ENCODE results near the gene NT5DC3. TPM values are rescaled to one million over a fixed set of nuclear protein-coding genes. Genes with fewer than 3 reads are reported as not detected.
A peak's percentile ranks its signal among the peaks of the same experiment; 100 is the strongest.
"Not testable (repeated sequence)": the region's sequence is repeated elsewhere in the genome, so short reads cannot be mapped to it uniquely, and the experiment has no call there.

NT5DC3 gene
- total RNA-seq, 1 donor from 2014 or later = 2.8 TPM

DNA sequence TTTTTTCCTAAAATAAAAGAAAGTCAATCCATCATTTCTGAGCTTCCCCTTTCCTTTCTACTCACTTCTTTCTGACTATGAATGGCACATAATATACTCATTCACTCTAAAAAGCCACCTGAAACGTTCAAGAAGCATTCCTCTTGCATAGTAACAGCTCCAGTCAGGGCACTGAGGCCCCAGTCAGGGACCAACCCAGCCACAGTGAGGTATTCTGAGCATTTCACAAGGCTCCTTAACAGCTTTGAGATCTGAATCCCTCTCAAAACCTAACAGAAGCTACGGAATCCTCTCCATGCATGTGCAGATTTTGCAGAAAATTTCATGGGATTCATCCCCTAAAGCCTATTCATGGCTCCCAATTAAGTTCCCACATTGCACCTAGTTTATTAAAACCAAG lies 23.2 kb downstream of the NT5DC3 start:
- intact Hi-C loops (cut with DNase I) = no loop called here
- DNase-seq (no peak), ATAC-seq (ENCODE audit: poor library complexity) (no peak)

DNA sequence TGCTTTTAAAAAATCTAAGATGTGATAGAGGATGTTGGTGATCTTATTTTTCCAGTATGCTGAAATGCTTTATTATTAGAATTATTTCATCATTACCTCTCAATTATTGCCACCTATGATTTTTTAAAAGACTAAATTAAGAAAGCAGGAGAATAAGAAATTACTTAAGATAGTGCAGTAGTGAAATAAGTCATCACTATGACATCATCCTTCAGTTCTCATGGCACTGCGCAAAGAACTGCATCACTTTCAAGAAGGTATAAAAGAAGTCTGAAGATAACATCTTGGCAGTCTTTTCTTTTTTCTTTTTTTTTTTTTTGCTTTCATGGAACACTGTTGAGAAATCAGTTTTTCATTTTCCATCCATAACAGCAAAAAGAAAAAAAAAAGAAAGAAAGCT lies 24.4 kb downstream of the NT5DC3 start:
- intact Hi-C loops (cut with DNase I) = no loop called here
- no peak for DNase-seq
- no peak for ATAC-seq (ENCODE audit: poor library complexity)

DNA sequence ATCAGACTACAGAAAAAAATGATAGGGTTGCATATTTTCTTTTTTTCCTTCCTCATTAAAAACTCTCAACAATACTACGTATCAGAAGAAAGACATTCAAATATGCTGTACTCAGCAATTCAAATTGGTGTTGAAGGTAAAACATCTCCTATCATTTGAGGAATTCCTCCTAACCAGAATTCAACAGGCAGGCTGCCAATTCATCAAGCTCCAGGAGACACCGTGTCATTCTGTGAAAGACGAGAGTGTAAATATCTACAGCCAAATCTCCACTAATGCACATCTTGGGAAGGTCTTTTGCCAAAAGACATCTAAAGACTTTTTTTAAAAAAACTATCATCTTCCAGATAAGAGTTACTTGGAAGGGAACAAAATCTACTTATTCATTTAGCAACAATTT lies 26.6 kb downstream of the NT5DC3 start:
- DNase-seq = no peak
- no peak for ATAC-seq (ENCODE audit: poor library complexity)
- intact Hi-C loops (cut with DNase I) = no loop called here

DNA sequence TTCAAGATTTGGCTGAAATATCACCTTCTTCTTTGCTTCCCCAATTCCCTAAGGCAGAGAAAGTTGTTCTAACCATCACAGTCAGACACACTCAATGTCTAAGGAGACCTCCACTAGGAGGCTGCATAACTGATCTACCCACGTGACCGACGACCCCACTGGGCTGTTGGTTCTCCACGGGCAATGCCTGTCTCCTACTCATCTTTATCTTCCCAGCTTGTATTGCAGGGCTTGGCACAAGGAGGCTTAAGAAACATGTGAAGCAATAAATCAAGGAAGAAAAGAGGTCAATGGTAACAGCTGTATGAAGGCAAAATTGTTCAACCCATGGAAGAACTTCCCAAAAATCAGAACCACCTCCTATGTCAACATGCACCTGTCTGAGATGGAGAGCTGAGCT lies 27.1 kb downstream of the NT5DC3 start:
- ATAC-seq (ENCODE audit: poor library complexity) (no peak), DNase-seq (no peak)
- intact Hi-C loops (cut with DNase I) = no loop called here

DNA sequence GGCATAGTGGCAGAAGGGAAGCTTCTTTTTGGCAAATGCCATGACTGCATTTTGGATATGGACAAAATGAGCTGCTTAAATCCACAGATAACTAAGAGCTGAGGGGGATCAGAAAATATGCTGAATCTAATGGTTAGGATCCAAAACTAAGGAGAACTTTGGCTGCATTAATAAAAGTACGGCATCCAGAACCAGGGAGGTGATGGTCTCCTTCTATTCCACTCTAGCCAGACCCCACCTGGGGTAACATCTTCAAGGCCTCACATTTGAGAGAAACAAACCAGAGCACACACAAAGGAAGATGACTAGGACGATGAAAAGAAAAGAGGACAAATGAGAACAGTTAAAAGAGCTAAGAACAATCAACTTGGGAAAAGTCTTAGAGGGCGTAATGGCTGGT lies 27.6 kb downstream of the NT5DC3 start:
- intact Hi-C loops (cut with DNase I) = no loop called here
- ATAC-seq (ENCODE audit: poor library complexity) = no peak
- DNase-seq = no peak

DNA sequence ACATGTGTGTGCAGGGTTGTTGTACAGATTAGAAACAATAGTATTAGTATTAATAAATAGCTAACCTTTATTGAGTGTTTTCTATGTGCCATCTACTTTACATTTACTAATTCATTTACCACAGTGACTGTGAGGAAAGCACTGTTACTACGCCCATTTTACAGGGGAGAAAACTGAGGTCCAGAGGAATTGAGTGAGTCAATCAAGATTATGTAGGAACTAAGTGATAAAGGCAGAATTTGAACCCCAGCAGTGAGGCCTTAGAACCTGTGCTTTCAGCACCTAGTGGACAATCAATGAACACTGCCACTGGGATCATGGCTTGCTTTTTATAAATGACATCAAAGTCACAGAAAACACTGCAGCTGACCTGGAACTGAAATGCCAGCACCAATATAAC lies 28.2 kb downstream of the NT5DC3 start:
- intact Hi-C loops (cut with DNase I) = no loop called here
- DNase-seq (no peak), ATAC-seq (ENCODE audit: poor library complexity) (no peak)

DNA sequence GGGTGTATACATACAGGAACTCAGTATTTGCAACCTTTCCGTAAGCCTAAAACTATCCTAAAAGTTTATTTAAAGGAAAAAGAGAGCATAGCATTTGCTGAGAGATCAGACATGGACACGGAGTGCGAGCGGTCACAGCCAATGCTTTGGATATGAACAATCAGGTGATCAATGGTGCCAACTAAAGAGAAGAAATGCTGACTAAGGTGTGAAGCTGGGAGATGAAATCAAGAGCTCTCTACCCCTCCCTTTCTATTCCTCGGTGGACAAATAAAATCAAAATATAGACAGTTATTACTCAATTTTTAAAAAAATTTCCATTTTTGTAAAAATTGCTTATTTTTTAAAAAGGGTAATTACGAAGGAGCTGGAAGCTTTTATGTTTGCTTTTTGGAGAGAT lies 29.2 kb downstream of the NT5DC3 start:
- intact Hi-C loops (cut with DNase I) = no loop called here
- ATAC-seq (ENCODE audit: poor library complexity) = no peak
- no peak for DNase-seq

DNA sequence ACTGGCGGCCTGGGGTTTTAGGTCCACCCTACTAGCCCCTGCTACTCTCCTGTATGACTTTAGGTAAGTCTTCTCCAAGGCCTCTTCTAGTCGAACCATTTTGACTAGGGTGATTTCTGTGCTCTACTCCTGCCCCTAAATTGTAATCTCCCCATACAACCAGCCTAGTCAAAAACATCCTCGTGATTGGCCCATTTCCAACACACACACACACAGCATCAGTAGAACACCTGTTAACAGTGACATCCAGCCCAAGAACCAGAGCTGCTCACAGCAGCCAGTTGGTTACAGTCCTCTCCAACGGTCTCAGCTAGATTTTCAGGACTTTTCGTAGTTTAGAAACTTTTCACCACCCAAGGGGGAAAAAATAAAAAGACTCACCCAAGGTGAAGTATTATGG lies 30.9 kb downstream of the NT5DC3 start:
- ATAC-seq (ENCODE audit: poor library complexity) = no peak
- DNase-seq = no peak
- intact Hi-C loops (cut with DNase I) = no loop called here

DNA sequence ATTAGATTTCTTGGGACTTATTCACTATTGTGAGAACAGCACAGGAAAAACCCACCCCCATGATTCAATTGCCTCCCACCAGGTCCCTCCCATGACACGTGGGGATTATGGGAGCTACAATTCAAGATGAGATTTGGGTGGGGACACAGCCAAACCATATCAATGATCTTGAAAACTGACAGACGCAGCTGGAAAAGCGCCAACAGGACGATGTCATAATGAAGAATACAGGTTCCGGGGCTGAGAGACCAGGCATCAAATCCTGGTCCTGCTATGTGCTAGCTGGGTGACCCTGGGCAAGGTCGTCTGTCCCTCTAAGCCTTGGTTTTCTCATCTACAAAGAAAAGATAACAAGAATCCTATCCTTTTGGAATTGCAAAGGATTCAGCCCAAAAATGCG lies 31.4 kb downstream of the NT5DC3 start:
- ATAC-seq (ENCODE audit: poor library complexity); intact Hi-C loops (cut with DNase I); DNase-seq: not testable (repeated sequence)

DNA sequence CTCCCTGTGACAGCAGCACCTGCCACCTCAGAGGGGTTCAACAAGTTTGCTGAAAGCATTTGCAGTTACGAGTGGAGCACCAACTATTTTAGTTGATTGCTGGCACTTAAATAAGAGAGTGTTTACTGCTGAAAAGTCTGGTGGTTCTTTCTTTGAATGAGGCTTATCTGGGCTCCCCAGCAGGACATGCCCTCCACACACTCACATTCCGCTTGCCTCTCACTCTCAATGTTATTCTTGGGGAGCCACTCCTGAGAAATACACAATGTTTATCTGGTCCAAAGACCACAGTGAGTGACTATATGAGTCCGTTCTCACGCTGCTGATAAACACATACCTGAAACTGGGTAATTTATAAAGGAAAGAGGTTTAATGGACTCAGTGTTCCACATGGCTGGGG lies 31.9 kb downstream of the NT5DC3 start:
- intact Hi-C loops (cut with DNase I) = no loop called here

DNA sequence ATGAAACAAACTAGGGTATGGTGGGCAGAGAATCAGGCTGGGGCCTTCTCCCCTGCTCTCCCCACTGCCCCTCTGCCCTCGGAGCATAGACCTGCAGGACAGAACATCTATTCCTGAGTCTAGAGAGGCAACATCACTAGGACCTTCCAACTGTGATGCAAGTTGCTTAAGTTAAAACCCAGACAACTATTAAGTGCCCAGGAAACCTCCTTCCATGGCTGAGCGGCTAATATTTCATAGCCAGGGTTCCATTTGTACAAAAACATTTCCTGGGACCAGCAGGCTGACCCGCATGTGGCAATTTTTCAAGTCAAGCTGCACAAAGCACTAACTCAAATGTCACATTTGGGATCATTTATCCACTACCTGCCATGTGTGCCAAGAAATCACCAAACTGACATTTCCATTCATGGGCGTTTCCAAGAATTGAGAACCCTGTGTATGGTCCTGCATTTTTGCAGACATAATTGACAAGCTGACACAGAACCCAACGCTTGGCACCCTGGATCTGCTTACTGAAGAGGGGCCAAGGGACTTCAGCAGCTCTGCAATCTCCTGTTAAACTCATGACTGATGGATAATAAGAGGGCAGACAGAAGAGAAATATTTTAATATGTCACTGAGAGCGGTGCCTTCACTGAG lies 32.7 kb downstream of the NT5DC3 start:
- ATAC-seq (ENCODE audit: poor library complexity) = no peak
- intact Hi-C loops (cut with DNase I) = no loop called here
- no peak for DNase-seq

More for the DNA sequence above, 31.9 kb downstream of the NT5DC3 start:
- DNase-seq (no peak), ATAC-seq (ENCODE audit: poor library complexity) (no peak)

DNA sequence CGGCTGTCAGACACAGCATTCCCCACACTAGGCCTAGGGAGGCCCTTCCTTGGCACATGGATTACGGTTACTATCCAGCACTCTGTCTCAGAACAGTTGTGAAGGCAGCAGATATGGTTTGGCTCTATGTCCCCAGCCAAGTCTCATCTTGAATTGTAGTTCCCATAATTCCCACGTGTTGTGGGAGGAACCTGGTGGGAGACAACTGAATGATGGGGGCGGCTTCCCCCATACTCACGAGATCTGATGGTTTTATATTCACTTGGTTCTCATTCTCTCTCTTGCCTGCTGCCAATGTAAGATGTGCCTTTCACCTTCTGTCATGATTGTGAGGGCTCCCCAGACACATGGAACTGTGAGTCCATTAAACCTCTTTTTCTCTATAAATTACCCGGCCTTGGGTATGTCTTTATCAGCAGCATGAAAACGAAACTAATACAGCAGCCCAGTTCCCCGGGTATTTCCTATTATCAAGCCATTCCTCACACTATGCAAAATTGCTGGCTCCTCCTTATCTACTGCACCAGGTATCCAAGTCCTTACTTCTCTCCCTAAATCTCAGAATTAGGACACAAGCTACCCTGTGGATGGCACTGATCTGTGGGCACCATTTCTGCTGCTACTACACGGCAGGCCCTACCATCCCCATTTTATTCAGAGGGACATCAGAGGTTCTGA lies 33.3 kb downstream of the NT5DC3 start:
- no peak for ATAC-seq (ENCODE audit: poor library complexity)
- no peak for DNase-seq
- intact Hi-C loops (cut with DNase I) = no loop called here

DNA sequence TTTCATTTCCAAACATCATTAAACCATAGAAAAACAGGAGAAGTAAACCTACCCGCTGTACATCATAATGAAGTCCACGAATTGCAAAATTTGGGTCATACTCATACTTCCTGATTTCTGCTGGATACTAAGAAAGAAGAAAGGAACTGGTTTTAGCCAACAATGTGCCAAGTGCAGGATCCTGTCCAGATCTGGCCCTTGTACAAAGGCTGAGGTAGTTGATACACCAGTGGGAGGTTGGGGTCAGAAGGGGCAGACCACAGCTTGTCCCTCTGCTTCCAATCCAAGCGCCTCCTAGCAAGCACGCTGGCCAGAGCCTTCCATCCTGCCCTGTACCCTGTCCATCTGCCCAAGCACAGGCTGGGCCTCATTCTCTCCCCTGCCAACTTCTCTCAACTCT lies 34.2 kb downstream of the NT5DC3 start:
- intact Hi-C loops (cut with DNase I) = no loop called here
- ATAC-seq (ENCODE audit: poor library complexity) (peak; percentile 28), DNase-seq (no peak)

DNA sequence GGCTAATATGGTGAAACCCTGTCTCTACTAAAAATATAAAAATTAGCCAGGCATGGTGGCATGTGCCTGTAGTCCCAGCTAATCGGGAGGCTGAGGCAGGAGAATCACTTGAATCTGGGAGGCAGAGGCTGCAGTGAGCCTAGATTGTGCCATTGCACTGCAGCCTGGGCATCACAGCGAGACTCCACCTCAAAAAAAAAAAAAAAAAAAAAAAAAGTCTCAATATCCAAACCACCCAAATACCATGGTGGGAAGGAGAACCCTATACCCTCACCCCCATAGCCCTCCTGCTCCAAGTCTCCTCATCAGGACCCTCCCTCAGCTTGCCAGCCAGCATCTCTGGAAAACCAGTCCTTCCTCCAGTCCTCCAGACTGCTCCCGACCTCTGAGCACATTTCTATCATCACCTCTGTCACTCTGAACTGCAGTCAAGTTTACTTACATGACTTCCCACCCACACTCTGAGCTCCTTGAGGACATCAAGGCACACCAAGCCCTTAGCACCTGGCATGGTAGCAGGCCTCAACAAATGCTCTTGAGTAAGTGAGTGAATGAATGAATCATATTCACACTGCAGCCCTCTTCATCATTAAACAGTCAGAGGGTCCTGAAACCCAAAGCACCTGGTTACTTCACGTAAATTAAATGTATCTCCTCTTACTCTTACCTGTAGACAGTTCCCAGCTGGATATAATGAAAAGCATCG lies 35.2 kb downstream of the NT5DC3 start:
- intact Hi-C loops (cut with DNase I) = no loop called here
- DNase-seq = no peak
- ATAC-seq (ENCODE audit: poor library complexity) = no peak

DNA sequence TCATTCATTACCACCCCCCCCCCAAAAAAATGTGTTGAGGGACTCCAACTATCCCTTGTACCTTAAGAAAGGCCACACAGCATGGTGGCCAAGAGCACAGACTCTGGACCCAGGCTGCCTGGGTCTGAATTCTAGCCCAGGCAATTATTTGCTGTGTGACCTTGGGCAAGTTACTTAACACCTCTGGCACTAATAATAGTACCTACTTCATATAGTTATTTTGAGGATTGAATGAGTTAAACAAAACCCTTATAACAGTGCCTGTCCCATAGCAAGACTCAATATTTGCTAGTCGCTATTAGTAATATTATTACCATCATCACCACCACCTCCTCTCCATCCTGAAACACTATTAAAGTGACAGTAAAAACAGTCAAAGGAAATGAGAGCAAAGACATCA lies 37.2 kb downstream of the NT5DC3 start:
- ATAC-seq (ENCODE audit: poor library complexity) = no peak

DNA sequence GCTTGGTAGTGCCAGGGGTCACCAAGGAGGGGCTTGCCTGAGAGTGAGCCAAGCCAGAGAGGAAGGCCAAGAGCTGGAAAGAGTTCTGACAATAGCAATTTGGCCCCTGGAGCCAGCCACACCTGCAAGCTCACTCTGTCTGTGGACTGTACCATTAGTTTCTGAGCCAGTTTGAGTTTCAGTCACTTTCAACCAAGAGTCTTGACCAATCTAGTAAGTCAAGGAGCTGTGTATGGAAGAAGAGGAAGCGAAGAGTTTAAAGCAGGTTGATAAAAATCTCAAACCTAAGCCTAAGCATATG lies 38.5 kb downstream of the NT5DC3 start:
- no peak for ATAC-seq (ENCODE audit: poor library complexity)
- DNase-seq = no peak
- intact Hi-C loops (cut with DNase I) = no loop called here

More for the DNA sequence above, 37.2 kb downstream of the NT5DC3 start:
- intact Hi-C loops (cut with DNase I) = no loop called here
- DNase-seq = no peak

DNA sequence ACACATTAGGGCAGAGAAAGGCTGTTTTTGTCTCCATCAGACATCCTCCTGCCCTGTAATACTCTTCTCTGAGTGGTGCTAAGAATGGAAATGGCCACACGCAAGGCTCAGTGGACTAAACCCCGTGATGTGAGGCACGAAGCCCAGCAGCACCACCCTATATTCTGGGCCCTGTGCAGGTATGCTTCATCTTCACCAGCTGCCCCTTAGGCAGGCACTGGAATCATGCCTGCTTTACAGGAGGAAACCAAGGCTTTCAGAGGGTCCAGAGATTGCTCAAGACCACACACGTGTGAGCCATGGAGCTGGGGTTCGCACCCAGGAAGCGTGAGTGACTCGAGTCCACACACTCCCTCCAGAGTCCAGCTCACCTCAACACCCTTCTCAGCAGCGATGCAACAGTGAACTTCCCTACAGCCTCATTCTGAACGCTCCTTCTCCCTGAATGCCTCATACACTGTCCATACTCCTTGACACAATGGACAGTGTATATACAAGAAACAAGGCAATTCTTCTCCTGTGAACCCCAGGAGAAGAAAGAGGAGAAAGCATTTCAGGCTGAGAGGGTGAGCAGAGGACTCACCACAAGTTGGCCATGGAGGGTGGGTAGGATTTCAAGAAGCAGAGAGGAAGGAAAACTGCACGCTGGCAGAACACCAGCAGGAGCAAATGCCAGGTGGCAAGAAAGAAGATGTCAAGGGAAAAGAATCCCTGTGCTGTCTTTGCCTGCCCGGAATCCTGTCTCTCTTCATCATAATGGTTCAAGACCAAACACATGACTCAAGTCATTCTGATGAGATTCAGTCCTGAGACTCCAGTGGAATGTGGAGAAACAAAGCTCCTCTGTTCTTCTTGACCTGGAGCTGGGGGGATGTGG lies 39.1 kb downstream of the NT5DC3 start:
- DNase-seq (no peak), ATAC-seq (ENCODE audit: poor library complexity) (no peak)
- intact Hi-C loops (cut with DNase I) = no loop called here

DNA sequence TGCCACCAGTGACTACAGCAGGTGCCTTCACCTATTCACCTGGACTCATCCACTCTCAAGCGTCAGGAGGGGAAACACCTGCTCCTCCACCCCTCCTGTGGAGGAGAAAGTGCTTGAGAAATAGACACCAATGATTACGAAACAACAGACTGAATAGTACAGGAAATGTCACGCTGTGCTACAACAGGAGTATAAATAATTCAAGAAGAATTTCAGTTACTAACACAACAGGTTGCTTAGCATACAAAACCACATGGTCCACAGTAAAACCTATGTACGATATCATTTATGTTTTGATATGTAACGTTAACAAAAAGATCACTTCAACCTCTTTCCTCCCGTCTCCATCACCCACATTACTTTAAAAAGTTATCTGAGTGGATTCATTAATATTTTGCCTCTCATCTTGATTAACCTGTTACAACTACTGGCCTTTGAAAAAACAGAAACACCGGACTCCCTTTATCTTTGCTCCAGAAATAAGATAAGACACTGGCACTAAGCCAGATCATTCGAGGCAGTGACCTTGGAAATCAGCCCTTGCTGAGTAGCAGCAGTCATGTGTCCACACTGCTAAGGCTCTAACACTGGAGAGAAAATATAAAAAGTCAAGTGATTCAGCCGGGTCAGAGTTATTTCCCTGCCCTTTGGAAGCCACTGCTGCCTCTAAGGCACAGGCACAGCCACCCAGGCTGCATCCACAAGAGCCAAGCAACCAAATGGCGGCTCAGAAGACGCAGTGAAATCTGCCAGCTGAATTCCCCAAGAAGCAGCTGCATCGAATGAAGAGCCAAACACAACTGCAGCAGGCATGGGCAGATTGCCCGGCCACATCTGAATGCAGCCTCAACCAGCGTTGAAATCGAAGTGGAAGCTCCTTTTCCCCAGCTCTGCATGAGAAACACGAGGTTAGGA lies 40.9 kb downstream of the NT5DC3 start:
- ATAC-seq (ENCODE audit: poor library complexity) (peak; percentile 78), DNase-seq (peak; percentile 83)
- intact Hi-C loops (cut with DNase I) = no loop called here

DNA sequence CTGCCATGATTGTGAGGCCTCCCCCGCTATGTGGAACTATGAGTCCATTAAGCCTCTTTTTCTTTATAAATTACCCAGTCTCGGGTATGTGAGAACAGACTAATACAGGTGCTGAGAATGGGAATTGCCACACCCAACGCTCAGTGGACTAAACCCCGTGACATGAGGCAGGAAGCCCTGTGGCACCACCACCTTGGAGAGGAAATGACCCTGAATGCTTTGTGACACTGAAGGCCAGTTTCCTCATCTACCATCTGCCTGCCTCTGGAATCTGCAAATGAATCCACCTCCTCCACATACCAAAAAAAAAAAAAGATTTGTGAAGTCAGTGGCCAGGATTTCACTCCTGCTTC lies 41.6 kb downstream of the NT5DC3 start:
- no peak for DNase-seq
- ATAC-seq (ENCODE audit: poor library complexity) = no peak
- intact Hi-C loops (cut with DNase I) = no loop called here

All from Right ventricle myocardium superior (tissue), 1 donor.